Stomach (tissue), 4 donors: ENCODE results near the gene DRD2.

Experiments
- CTCF ChIP-seq, 7 experiments: fragments of 450-650 bp in 4 of 7; fragments of 200-600 bp in 3 of 7; sonication (generic) in 3 of 7; IDR thresholded peaks; one replicate each; pipeline ENCODE4 v1.5.1; 2016 to 2019; ENCODE audit warnings: antibody characterized with exemption in 7 of 7, control low read depth in 2 of 7, mild to moderate bottlenecking in 1 of 7
- EP300 ChIP-seq: sonication (generic); formaldehyde crosslinking; IDR thresholded peaks from one replicate; pipeline ENCODE4 v1.6.1; 2017; ENCODE audit warnings: antibody characterized with exemption
- POLR2A ChIP-seq, 4 donors: fragments of 450-650 bp; IDR thresholded peaks; one replicate each; pipeline ENCODE4 v1.6.1; 2016; ENCODE audit warnings: antibody characterized with exemption in 4 of 4, control low read depth in 2 of 4, mild to moderate bottlenecking in 1 of 4, moderate library complexity in 1 of 4

- TF ChIP-seq EP300, result no peak
- TF ChIP-seq CTCF (IDR thresholded peaks at IDR 0.05), result no peak
- TF ChIP-seq POLR2A (IDR thresholded peaks at IDR 0.05), result no peak
Observed at GRCh38 chr11:113496026-113496651, 20.9 kb upstream of the DRD2 start.
